Activated T-cell treated with anti-CD3 and anti-CD28 coated beads, Interleukin-2, amount 50 U/mL, for 72 hours (primary cell): ENCODE data around the gene FZD1. TPM values are rescaled to one million over a fixed set of nuclear protein-coding genes. Genes with fewer than 3 reads are reported as not detected.

Experiments used
- ATAC-seq, 2 donors: fragments of 150-1000 bp; cut with Tn5 transposase; replicated peaks in 1 of 2; 2 replicates each; pipeline ENCODE4 v1.10.0; 2021; ENCODE audit warnings: moderate library complexity in 2 of 2, mild to moderate bottlenecking in 1 of 2
- DNase-seq, 2 donors: peaks; one replicate each; pipeline ENCODE4 v3.0.0; 2021 to 2022; ENCODE audit warnings: mixed read lengths in 1 of 2
- H3K27ac Mint-ChIP-seq: one replicate; pipeline ENCODE4 v1.8.0; 2022; ENCODE audit warnings: mild to moderate bottlenecking, moderate library complexity, mixed read lengths
- H3K27me3 Mint-ChIP-seq: one replicate; pipeline ENCODE4 v1.8.0; 2022; ENCODE audit warnings: low read depth, mixed read lengths
- H3K36me3 Mint-ChIP-seq, 2 donors: one replicate each; pipeline ENCODE4 v1.8.0; 2022; ENCODE audit warnings: mixed read lengths in 2 of 2, mild to moderate bottlenecking in 1 of 2; ENCODE audit not compliant: insufficient read depth in 2 of 2
- H3K4me1 Mint-ChIP-seq: one replicate; pipeline ENCODE4 v1.8.0; 2022; ENCODE audit warnings: low read depth, mixed read lengths
- H3K4me3 Mint-ChIP-seq, 2 donors: one replicate each; pipeline ENCODE4 v1.8.0; 2022; ENCODE audit warnings: mild to moderate bottlenecking in 2 of 2, mixed read lengths in 2 of 2, moderate library complexity in 2 of 2
- H3K9me3 Mint-ChIP-seq, 2 donors: one replicate each; pipeline ENCODE4 v1.8.0; 2022; ENCODE audit warnings: mixed read lengths in 2 of 2
- total RNA-seq, 2 donors: library from RNA; stranded (reverse); gene quantifications; one replicate each; pipeline ENCODE4 v1.2.3, GENCODE V29; 2022

The FZD1 gene
- total RNA-seq, 2 donors from 2014 or later: 0.21 to 1.0 TPM

DNA sequence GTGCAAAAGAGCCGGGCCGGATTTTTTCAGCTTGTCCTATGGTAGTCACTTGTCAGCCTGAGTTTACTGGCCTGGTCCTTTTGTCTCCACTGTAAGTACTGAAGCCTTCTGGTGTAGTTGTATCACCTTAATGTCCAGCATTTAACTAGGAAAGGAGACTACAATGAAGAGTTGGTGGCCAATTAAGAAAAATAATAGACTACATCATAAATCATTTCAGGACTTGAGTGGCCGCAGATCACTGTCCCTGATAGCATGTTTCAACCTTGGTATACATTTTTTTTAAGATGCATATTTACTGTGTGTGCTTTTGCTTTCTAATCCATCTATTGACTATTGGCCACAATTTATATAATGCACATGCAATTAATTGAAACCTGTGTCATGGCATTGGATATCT, 6.1 kb downstream of the FZD1 start:
- peaks cover 17% of the 10 kb centered on the region for H3K27me3 Mint-ChIP-seq
- no peak overlapping the region for H3K4me3 Mint-ChIP-seq
- H3K9me3 Mint-ChIP-seq: no peaks in the 10 kb centered on the region
- no peaks in the 10 kb centered on the region for H3K4me1 Mint-ChIP-seq
- H3K27ac Mint-ChIP-seq: no peak overlapping the region
- no peak for DNase-seq
- no peaks in the 10 kb centered on the region for H3K36me3 Mint-ChIP-seq
- ATAC-seq: no peak

DNA sequence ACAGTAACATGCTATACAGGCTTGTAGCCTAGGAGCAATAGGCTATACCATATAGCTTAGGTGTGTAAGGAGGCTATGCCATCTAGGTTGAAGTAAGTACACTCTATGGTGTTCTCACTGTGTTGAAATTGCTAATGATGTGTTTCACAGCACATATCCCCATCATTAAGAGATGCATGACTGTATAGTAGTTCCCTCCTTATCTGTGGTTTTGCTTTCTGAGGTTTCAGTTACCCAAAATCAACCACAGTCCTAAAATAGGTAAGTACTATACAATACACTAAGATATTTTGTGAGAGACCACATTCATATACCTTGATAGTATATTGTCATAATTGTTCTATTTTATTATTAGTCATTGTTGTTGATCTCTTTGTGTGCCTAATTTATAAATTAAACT, 12.7 kb downstream of the FZD1 start:
- no peak overlapping the region for H3K4me3 Mint-ChIP-seq
- H3K4me1 Mint-ChIP-seq: no peaks in the 10 kb centered on the region
- peaks cover 12% of the 10 kb centered on the region for H3K27me3 Mint-ChIP-seq
- DNase-seq (no peak), ATAC-seq (no peak)
- no peaks in the 10 kb centered on the region for H3K9me3 Mint-ChIP-seq
- H3K27ac Mint-ChIP-seq: no peak overlapping the region
- H3K36me3 Mint-ChIP-seq: no peaks in the 10 kb centered on the region

DNA sequence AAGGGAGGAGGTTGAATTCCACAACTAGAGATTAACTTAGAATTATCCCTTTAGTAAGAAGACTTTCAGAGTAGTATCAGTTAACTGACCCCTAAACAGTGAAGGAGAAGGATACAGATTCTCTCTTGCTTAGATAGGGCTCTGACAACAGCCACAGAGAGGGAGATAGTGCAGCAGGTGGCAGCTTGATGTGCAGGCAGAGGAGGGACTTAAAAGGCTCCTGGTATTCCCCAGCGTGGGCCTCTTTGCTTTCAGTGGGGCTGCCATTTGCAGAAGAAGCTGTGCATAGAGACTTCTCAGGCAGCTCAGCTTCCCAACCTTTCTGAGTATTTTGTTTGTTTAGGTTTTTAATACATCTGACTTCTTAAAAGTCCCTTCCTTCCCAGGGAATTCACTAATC, 16.0 kb downstream of the FZD1 start:
- ATAC-seq (no peak), DNase-seq (no peak)
- Mint-ChIP-seq H3K4me1 (no peaks in the 10 kb centered on the region), H3K9me3 (no peaks in the 10 kb centered on the region), H3K36me3 (no peaks in the 10 kb centered on the region), H3K27ac (no peak overlapping the region), H3K4me3 (no peak overlapping the region), H3K27me3 (peaks cover 21% of the 10 kb centered on the region)

DNA sequence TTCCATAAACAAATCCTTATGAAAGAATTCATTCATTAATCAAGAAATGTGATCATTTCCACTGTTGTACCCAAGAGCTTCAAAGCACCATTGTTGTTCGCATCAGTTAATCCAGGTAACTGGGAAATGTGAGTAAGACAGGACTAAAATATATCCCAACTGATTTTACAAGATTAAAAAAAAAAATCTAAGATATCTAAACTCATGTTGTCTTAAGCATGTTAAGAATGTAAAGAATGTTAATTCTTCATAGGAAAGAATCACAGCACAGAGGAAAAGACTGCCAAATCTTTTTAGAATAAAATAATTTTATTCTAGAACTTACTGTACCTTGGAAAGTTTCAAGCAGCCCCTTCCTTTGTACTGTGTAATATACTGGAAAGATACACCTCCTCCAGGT, 16.4 kb downstream of the FZD1 start:
- Mint-ChIP-seq H3K4me1 (no peaks in the 10 kb centered on the region), H3K27me3 (peaks cover 21% of the 10 kb centered on the region), H3K4me3 (no peak overlapping the region), H3K9me3 (no peaks in the 10 kb centered on the region), H3K27ac (no peak overlapping the region), H3K36me3 (no peaks in the 10 kb centered on the region)
- ATAC-seq (no peak), DNase-seq (no peak)

DNA sequence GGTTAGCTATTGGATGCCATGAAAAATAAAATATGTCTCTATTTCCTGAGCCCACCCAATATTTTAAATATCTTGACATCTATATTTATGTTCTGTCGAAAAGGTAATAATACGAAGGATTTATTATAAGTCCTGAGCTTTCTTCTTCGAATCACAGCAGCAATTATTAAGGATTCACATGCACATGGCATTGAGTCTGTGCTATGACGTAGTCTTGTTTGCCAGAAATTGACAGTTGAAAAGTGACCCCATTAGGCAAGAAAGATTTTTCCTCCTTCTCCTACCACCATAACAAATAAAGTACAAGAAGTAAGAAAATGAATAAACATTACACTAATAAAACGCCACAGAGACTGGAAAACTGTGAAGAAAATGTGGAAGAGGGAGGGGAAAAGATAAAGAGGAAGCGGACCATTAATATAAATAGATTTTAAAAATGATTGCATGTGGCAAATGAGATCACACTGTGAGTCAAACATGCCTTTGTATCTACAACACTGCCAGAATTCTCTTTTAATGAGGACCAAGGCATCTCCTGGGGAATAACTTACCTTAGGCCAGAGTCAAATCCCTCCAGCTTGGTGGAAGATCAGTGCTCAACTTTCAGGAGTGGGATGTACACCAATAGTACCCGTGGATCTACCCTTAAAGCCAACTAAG, 21.6 kb downstream of the FZD1 start:
- no peak for ATAC-seq
- no peaks in the 10 kb centered on the region for H3K4me1 Mint-ChIP-seq
- no peaks in the 10 kb centered on the region for H3K36me3 Mint-ChIP-seq
- H3K27ac Mint-ChIP-seq: no peak overlapping the region
- no peak overlapping the region for H3K4me3 Mint-ChIP-seq
- H3K27me3 Mint-ChIP-seq: peaks cover 9% of the 10 kb centered on the region
- DNase-seq: no peak
- no peaks in the 10 kb centered on the region for H3K9me3 Mint-ChIP-seq

- Mint-ChIP-seq H3K27me3 (peaks cover 9% of the 10 kb centered on the region), H3K4me3 (no peak overlapping the region), H3K9me3 (no peaks in the 10 kb centered on the region), H3K27ac (no peak overlapping the region), H3K4me1 (no peaks in the 10 kb centered on the region), H3K36me3 (no peaks in the 10 kb centered on the region)
- DNase-seq: no peak
- ATAC-seq: no peak
These were observed 22.2 kb downstream of the FZD1 start for GRCh38 chr7:91286432-91286831.

DNA sequence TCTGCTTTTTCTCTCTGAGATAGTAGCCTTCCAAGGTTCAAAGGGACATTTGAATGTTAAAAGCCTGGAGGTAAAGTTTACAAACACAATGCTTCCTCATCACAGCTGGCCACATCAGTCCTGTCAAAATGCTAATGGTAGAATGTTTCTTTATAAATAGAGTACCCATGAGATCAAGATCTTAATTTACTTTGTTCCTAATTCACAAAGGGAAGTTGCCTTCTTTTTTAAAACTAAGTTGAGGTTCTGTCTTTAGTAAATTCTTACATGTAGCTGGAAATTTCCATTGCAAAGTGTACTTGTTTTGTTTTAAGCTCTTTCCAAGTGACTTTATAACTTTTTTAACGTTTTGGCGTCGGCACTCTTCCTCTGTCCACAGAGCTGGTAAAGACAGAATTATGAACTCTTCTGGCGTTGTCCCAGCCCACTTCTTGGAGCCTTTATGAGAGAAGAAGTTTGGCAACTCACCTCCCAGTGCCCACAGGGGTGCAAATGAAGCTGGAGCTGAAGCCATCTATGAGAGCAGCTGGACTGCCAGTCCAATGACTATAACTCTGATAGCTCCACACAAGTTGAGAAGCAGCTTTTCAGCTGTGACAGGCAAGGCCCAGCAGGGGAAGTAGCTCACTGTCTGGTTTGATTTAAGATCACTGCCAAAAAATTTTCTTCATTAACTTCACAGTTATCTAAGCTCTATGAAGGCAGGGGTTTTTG, 23.3 kb downstream of the FZD1 start:
- Mint-ChIP-seq H3K36me3 (no peaks in the 10 kb centered on the region), H3K9me3 (no peaks in the 10 kb centered on the region), H3K27me3 (peaks cover 9% of the 10 kb centered on the region), H3K4me3 (no peak overlapping the region), H3K4me1 (no peaks in the 10 kb centered on the region), H3K27ac (no peak overlapping the region)
- ATAC-seq (no peak), DNase-seq (no peak)

GRCh38 chr7:91288208-91288824, 24.1 kb downstream of the FZD1 start:
- no peak for ATAC-seq
- H3K27me3 Mint-ChIP-seq: peaks cover 1% of the 10 kb centered on the region

GRCh38 chr7:91289633-91290254, 25.5 kb downstream of the FZD1 start:
- Mint-ChIP-seq H3K4me3 (no peak overlapping the region), H3K9me3 (no peaks in the 10 kb centered on the region), H3K4me1 (no peaks in the 10 kb centered on the region), H3K36me3 (no peaks in the 10 kb centered on the region), H3K27ac (no peak overlapping the region), H3K27me3 (peaks cover 8% of the 10 kb centered on the region)
- ATAC-seq (no peak), DNase-seq (no peak)

More at GRCh38 chr7:91288208-91288824, 24.1 kb downstream of the FZD1 start:
- no peak overlapping the region for H3K4me3 Mint-ChIP-seq
- H3K36me3 Mint-ChIP-seq: no peaks in the 10 kb centered on the region
- H3K4me1 Mint-ChIP-seq: no peaks in the 10 kb centered on the region
- H3K27ac Mint-ChIP-seq: no peak overlapping the region
- H3K9me3 Mint-ChIP-seq: no peaks in the 10 kb centered on the region
- peak; percentile 15 to 28 for DNase-seq

DNA sequence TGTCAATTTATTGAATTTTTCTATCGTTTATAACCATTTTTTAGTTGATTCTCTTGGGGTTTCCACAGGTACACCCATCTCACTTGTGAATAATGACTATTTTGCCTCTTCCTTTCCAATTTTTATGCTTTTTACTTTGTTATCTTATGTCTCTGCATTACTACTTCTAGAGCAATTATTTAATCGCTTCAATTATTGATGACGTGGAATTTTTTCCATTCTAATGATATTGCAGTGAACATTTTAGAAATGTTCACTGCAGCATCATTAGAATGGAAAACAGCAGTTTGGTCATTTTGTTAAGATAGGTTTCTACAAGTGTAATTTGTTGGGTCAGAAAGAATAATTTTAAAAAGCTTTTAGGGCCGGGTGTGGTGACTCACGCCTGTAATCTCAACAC, 27.1 kb downstream of the FZD1 start:
- Mint-ChIP-seq H3K4me3 (no peak overlapping the region), H3K27ac (no peak overlapping the region), H3K9me3 (no peaks in the 10 kb centered on the region), H3K27me3 (peaks cover 13% of the 10 kb centered on the region), H3K36me3 (no peaks in the 10 kb centered on the region), H3K4me1 (no peaks in the 10 kb centered on the region)
- DNase-seq (no peak), ATAC-seq (no peak)

GRCh38 chr7:91291902-91292301, 27.7 kb downstream of the FZD1 start:
- Mint-ChIP-seq H3K4me1 (no peaks in the 10 kb centered on the region), H3K36me3 (no peaks in the 10 kb centered on the region), H3K27me3 (peaks cover 13% of the 10 kb centered on the region), H3K27ac (no peak overlapping the region), H3K4me3 (no peak overlapping the region), H3K9me3 (no peaks in the 10 kb centered on the region)
- ATAC-seq (no peak), DNase-seq (no peak)

GRCh38 chr7:91292506-91292905, 28.3 kb downstream of the FZD1 start:
- H3K27me3 Mint-ChIP-seq: peaks cover 13% of the 10 kb centered on the region
- no peaks in the 10 kb centered on the region for H3K36me3 Mint-ChIP-seq
- no peaks in the 10 kb centered on the region for H3K4me1 Mint-ChIP-seq
- H3K4me3 Mint-ChIP-seq: no peak overlapping the region
- no peak overlapping the region for H3K27ac Mint-ChIP-seq
- DNase-seq (no peak), ATAC-seq (no peak)
- H3K9me3 Mint-ChIP-seq: no peaks in the 10 kb centered on the region

DNA sequence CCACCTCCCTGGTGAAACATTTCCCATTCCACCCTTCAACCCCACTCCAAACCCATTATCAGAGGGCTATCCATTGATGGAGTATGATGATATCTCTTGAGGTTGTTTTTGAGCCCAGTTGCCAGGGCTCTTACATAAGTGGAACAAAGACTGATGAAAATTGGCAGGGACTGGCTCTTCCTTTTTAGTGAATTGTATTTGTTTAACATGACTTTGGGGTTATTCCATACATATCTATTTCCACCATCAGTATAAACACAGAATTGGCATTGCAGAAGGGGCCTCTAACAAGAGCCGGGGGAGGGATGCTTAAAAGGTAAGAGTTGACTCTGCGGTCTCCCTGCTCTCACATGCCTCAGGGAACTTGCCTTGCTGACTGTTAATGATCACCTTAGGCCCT, 28.9 kb downstream of the FZD1 start:
- no peak for DNase-seq
- Mint-ChIP-seq H3K27me3 (peaks cover 13% of the 10 kb centered on the region), H3K4me1 (no peaks in the 10 kb centered on the region), H3K27ac (no peak overlapping the region), H3K9me3 (no peaks in the 10 kb centered on the region), H3K36me3 (no peaks in the 10 kb centered on the region), H3K4me3 (no peak overlapping the region)
- ATAC-seq: no peak
